GM18868 (cell line): ENCODE results near the gene AIG1.
"Not testable (repeated sequence)": the region's sequence is repeated elsewhere in the genome, so short reads cannot be mapped to it uniquely, and the experiment has no call there.

Source experiments
- ATAC-seq: cut with Tn5 transposase; IDR thresholded peaks from one replicate; pipeline ENCODE4 v1.9.1; 2021; ENCODE audit warnings: mild to moderate bottlenecking, moderate library complexity; ENCODE audit not compliant: unreplicated experiment

The AIG1 gene

GRCh38 chr6:143313163-143313562, 252.5 kb downstream of the AIG1 start:
- ATAC-seq, result no peak

GRCh38 chr6:143321491-143322086, 260.9 kb downstream of the AIG1 start:
- no peak for ATAC-seq

DNA sequence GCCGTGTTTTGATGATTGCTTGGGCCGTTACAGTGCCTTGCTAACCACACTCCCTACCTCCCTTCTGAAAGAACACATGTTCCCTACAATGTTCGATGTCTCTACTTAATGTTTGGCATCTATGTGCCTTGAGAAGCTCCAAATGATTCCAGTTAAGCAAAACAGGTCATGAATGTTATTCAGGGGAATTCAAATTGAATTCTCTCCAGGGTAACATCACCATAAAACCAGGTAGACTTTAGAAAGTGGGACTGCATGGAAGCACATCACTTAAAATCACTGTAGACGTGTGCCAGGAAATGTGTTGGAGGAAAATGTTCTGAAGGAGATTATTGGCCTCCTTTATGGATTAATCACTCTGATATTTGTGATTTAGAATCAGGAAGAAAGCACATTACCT, 261.7 kb downstream of the AIG1 start:
- no peak for ATAC-seq

- ATAC-seq, result no peak
Measured at GRCh38 chr6:143323729-143324470, 263.2 kb downstream of the AIG1 start.

- no peak for ATAC-seq
Measured at GRCh38 chr6:143325379-143326140, 264.9 kb downstream of the AIG1 start.

- ATAC-seq, result no peak
Measured at GRCh38 chr6:143328876-143329275, 268.2 kb downstream of the AIG1 start.

DNA sequence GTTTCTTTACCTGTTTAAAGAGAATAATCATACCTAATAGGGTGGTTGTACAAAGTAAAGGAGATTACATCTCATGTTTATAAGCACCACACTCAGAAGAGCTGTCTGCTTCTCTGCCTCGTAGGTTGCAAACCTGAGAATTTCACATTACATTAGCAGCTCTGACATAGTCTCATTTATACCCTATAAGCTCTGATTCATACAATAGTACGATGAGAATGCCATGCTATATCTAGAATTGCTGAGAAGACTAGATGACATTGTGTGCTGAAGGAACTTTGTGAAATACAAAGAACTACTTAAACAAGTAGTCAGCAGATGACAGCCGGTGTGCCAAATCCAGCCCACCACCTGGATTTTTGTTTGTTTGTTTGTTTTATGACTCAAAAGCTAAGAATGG, 268.6 kb downstream of the AIG1 start:
- ATAC-seq, result no peak

DNA sequence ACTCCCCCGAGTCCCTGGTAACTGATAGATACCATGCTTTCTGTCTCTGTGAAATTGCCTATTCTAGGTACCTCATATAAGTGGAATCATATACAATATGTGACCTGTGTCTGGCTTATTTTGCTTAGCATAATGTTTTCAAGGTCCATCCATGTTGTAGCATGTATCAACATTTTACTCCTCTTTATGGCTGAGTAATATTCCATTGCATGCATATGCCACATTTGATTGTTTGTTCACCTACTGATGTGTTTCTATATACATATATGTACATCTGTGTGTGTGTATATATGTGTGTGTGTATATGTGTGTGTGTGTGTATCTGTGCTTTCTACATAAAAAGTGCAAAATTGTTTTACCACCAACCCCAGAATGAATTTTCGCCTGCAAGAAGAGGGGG, 270.7 kb downstream of the AIG1 start:
- no peak for ATAC-seq

GRCh38 chr6:143332153-143332845, 271.6 kb downstream of the AIG1 start:
- no peak for ATAC-seq

- no peak for ATAC-seq
Measured at GRCh38 chr6:143333081-143333480, 272.4 kb downstream of the AIG1 start.

- ATAC-seq, result no peak
Measured at GRCh38 chr6:143333749-143334520, 273.2 kb downstream of the AIG1 start.

GRCh38 chr6:143335865-143336264, 275.2 kb downstream of the AIG1 start:
- no peak for ATAC-seq

DNA sequence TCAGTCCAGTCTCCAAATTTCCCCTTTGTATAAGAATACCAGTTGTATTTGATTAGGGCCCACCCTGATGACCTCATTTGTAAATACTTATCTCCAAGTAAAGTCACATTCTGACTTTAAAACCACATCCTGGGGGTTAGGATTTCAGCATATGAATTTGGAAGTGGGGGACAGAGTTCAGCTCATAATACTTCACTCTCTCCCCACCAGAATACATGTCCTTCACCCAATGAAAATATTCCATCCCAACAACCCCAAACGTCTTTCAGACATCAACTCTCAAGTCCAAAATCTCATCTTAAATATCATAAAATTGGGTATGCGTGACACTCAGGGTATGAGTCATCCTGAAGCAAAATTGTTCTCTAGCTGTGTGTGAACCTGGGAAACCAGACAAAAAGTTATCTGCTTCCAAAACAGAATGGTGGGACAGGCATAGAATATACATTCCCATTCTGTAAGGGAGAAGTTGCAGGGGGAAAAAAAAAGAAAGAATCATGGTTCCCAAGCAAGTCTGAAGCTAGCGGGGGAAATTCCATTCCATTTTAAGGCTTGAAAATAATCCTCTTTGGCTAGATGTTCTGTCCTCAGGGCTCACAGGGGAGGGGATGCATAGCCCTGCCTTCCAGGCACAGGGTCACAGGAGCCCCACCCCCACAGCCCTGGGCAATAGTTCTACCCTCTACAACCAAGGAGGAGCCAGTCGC, 275.9 kb downstream of the AIG1 start:
- ATAC-seq, result no peak

GRCh38 chr6:143337201-143337949, 276.7 kb downstream of the AIG1 start:
- ATAC-seq, result no peak

DNA sequence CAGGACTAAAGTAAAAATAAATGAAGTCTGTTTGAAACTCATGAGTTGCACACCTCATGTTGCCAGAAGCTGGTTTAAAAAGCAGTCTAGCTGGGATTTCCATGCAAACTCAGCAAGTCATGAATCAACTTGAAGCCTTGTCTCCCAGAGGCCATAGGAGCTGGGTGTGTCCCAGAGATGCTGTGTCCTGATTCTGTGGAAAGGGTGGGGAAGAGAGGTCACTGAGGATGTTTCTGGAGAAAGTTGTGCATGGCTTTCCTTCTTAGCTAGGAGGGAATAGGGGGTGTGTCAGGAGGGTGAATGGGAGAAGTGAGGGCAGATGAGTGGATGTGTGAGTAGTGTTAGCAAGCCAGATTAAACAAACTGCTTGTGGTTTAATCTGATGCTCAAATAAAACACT, 278.5 kb downstream of the AIG1 start:
- no peak for ATAC-seq

GRCh38 chr6:143345477-143345876, 284.8 kb downstream of the AIG1 start:
- ATAC-seq, result not testable (repeated sequence)

GRCh38 chr6:143346004-143346403, 285.3 kb downstream of the AIG1 start:
- ATAC-seq, result no peak

DNA sequence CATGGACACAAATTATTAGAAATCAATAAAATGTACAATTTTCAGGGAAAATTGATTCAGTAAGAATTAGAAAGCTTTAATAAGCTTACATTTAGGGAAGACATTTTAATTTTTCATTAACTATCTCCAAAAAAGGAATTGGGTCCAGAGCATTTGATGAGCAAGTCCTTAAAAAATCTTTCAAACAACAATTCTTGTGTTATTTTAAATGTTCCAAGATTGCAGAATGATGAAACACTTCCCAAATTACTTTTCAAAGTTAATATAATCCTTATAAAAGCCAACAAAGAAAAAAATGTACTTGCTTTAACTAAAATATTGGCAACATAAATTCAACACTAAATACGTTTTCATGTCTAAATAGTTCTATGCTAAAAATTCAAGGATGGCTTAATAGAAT, 287.8 kb downstream of the AIG1 start:
- no peak for ATAC-seq

GRCh38 chr6:143349530-143349929, 288.8 kb downstream of the AIG1 start:
- no peak for ATAC-seq
